Large intestine (tissue), 12 donors: Measurements from ENCODE around the gene FBXW11. TPM values are rescaled to one million over a fixed set of nuclear protein-coding genes. Genes with fewer than 3 reads are reported as not detected.

Experiments used
- DNase-seq, 2 donors: peaks; one replicate each; pipeline versions ENCODE4 v3.0.0 to v3.0.0-alpha.2; 2013
- H3K27ac ChIP-seq: one replicate; pipeline ENCODE4 v1.5.1; 2013; ENCODE audit warnings: low read length
- H3K27me3 ChIP-seq: 2 replicates; pipeline ENCODE4 v1.6.1; 2013; ENCODE audit warnings: low read length; ENCODE audit not compliant: control insufficient read depth, insufficient read depth
- H3K36me3 ChIP-seq: 2 replicates; pipeline ENCODE4 v1.6.1; 2013; ENCODE audit warnings: low read length; ENCODE audit not compliant: control insufficient read depth, insufficient read depth
- H3K4me1 ChIP-seq: one replicate; pipeline ENCODE4 v1.6.1; 2013; ENCODE audit warnings: low read length; ENCODE audit not compliant: control insufficient read depth, insufficient read depth
- H3K4me3 ChIP-seq: one replicate; pipeline ENCODE4 v1.5.1; 2013; ENCODE audit warnings: low read length
- H3K9me3 ChIP-seq: one replicate; pipeline ENCODE4 v1.6.1; 2013; ENCODE audit warnings: mild to moderate bottlenecking, low read depth, low read length, moderate library complexity; ENCODE audit not compliant: control insufficient read depth
- WGBS: methylation state at CpG from one replicate; pipeline ENCODE4 v1.1.5; 2013; ENCODE audit warnings: low lambda C conversion rate; ENCODE audit not compliant: insufficient coverage; 5-methylcytosine and 5-hydroxymethylcytosine counted together
- long read RNA-seq, 11 donors: transcript quantifications; one replicate each; lab custom pipeline, GENCODE V29; 2026
- polyA plus RNA-seq: library from polyadenylated mRNA; unstranded; fragments of 120-200 nt; gene quantifications from one replicate; pipeline ENCODE4 v1.2.1, GENCODE V29; 2013

Gene FBXW11
- 40.8 TPM for polyA plus RNA-seq
- long read RNA-seq, donor 1, partial matches to known transcripts: 0 of 3 reads
- long read RNA-seq, donor 1, other reads (novel, unspliced or antisense): 0 of 3 reads
- long read RNA-seq, donor 2, full-length matches to known transcripts: 6 of 6 reads
- long read RNA-seq, donor 2, partial matches to known transcripts: 0 of 6 reads
- long read RNA-seq, donor 2, other reads (novel, unspliced or antisense): 0 of 6 reads
- long read RNA-seq, donor 3, full-length matches to known transcripts: 6 of 6 reads
- long read RNA-seq, donor 3, partial matches to known transcripts: 0 of 6 reads
- long read RNA-seq, donor 3, other reads (novel, unspliced or antisense): 0 of 6 reads
- long read RNA-seq, donor 4: 0 reads
- long read RNA-seq, donor 5, full-length matches to known transcripts: 6 of 6 reads
- long read RNA-seq, donor 5, partial matches to known transcripts: 0 of 6 reads
- long read RNA-seq, donor 5, other reads (novel, unspliced or antisense): 0 of 6 reads
- long read RNA-seq, donor 6, full-length matches to known transcripts: 8 of 8 reads
- long read RNA-seq, donor 6, partial matches to known transcripts: 0 of 8 reads
- long read RNA-seq, donor 6, other reads (novel, unspliced or antisense): 0 of 8 reads
- long read RNA-seq, donor 7, full-length matches to known transcripts: 4 of 4 reads
- long read RNA-seq, donor 7, partial matches to known transcripts: 0 of 4 reads
- long read RNA-seq, donor 7, other reads (novel, unspliced or antisense): 0 of 4 reads
- long read RNA-seq, donor 8, partial matches to known transcripts: 22 of 28 reads
- long read RNA-seq, donor 8, other reads (novel, unspliced or antisense): 0 of 28 reads
- long read RNA-seq, donor 9, transcript FBXW11-203 (12 exons, 2,181 nt): major isoform, 6 of 6 reads
- long read RNA-seq, donor 9, partial matches to known transcripts: 0 of 6 reads
- long read RNA-seq, donor 9, other reads (novel, unspliced or antisense): 0 of 6 reads
- long read RNA-seq, donor 10, full-length matches to known transcripts: 10 of 10 reads
- long read RNA-seq, donor 10, partial matches to known transcripts: 0 of 10 reads
- long read RNA-seq, donor 10, other reads (novel, unspliced or antisense): 0 of 10 reads
- long read RNA-seq, donor 11, partial matches to known transcripts: 11 of 12 reads
- long read RNA-seq, donor 11, other reads (novel, unspliced or antisense): 0 of 12 reads

DNA sequence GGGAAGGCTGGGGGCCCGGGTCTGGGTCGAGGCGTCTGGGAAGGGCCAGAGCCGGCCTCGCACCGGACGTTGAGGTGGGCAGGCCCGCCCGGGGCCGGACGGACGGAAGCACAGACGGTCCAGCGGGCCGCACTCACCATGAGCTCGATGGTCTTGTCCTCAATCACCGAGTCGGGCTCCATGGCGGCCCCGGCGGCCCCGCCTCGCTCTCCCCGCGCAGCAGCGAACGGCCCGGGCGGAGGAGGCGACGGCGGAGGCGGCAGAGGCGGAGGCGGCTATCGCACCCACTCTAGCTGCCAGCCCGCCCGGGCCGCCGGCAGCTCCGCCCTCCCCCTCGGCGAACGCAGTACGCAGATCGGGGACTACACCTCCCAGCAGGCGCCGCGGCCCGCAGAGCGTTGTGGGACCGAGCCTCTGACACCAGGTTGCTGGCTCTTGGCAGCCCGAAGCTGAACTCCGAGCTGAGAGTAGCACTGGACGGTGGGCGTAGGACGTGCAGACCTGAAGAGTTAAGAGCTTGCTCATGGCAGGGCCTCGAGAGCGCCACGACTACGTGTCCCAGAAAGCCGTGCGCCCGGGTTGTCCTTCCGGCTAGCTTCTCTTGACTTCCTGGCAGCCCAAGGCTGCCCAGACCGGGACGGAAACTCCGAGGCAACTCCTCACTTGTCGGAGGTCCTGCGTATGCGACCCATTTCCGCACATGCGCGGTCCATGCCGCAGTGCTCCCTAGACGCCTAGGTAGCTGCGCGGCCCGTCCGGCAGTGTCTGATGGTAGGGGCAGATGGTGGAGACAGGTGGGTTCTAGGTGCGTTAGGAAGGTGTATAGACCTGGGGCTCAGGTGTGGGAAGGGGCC, at the start of gene FBXW11:
FBXW11 (minus strand) TSS at position 318 of the 854 bp plus-strand sequence; CDS start at position 182, 136 bp downstream.
- H3K4me3 ChIP-seq: peak within 1 kb of the TSS; percentile 59
- H3K36me3 ChIP-seq: no peaks in the 10 kb centered on the region
- peak within 1 kb of the TSS; percentile 94 for H3K27ac ChIP-seq
- WGBS: no CpG with 5 or more reads among the region's 81 CpGs
- H3K27me3 ChIP-seq: no peaks in the 10 kb centered on the region
- no peaks in the 10 kb centered on the region for H3K9me3 ChIP-seq
- peak; percentile 99 for DNase-seq
- H3K4me1 ChIP-seq: peaks cover 14% of the 10 kb centered on the region

DNA sequence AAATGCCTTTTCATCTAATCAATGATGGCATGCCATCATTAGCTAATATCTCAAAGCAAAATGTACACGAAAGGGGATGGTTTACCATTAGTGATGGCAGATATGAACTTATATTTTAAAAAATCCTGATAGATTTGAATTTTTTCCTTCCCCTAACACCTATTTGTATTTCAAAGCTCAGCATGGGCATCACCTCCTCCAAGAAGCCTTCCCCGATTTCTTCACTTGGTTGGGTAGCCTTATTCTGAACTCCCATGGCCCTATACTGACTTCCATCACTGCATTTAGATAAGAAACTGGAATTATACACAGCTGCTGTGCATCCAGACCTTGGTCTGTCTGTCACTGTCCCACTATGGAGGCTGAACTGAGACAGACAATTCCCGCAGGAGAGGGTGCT, 49.6 kb upstream of the FBXW11 start:
- H3K4me3 ChIP-seq: no peak overlapping the region
- DNase-seq: no peak
- H3K27me3 ChIP-seq: no peaks in the 10 kb centered on the region
- 93% methylated on average over 3 of the region's 3 CpGs for WGBS
- no peaks in the 10 kb centered on the region for H3K4me1 ChIP-seq
- H3K36me3 ChIP-seq: peaks cover 34% of the 10 kb centered on the region
- H3K27ac ChIP-seq: no peak overlapping the region
- no peaks in the 10 kb centered on the region for H3K9me3 ChIP-seq

DNA sequence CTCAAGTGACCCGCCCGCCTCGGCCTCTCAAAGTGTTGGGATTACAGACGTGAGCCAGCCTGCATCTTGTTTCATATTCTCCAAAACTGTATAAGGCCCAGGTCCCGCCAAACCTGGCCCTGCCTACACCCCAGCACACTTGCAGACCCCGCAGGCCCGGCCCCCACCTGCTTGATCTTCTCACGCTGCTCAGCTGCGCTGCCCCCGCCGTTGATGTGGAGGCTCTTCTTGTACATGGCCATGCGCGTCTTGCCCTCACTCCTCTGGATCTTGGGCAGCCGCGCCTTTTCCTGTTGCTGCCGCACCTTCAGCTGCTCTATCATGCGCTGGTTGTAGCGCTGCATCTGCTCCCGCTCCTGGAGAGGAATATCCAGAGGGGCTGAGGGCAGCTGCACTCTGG, 49.0 kb upstream of the FBXW11 start:
- no peaks in the 10 kb centered on the region for H3K9me3 ChIP-seq
- H3K27me3 ChIP-seq: no peaks in the 10 kb centered on the region
- H3K4me3 ChIP-seq: no peak overlapping the region
- H3K27ac ChIP-seq: no peak overlapping the region
- no CpG with 5 or more reads among the region's 19 CpGs for WGBS
- no peaks in the 10 kb centered on the region for H3K4me1 ChIP-seq
- DNase-seq: no peak
- H3K36me3 ChIP-seq: peaks cover 29% of the 10 kb centered on the region

DNA sequence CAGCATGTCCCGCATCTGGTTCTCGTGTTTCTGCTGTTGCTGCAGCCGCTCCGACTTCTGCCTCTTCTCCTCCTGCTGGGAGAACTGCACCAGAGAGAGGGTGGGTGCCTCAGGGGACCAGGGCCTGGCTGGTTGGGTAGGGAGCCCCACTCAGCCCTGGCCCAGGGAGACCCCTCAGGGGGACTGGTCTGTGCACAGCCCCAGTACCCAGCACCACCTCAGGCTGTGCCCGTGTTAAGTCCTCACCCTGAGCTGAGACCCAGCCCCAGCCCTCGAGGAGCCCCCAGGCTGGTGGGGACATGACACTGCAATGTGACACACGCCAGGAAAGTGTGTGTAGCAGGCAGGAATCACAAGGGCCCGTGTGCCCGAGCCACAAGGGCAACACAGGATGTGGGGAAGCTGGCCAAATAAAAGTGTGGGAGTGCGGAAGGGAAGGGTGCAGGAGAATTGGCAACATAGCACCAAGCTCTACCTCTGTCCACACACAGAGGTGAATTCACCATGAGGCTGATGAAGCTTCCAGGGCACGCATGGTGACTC, 48.2 kb upstream of the FBXW11 start:
- Histone ChIP-seq H3K4me1 (no peaks in the 10 kb centered on the region), H3K36me3 (peaks cover 25% of the 10 kb centered on the region), H3K27me3 (no peaks in the 10 kb centered on the region), H3K4me3 (no peak overlapping the region), H3K27ac (no peak overlapping the region), H3K9me3 (no peaks in the 10 kb centered on the region)
- no peak for DNase-seq
- WGBS: no CpG with 5 or more reads among the region's 11 CpGs

DNA sequence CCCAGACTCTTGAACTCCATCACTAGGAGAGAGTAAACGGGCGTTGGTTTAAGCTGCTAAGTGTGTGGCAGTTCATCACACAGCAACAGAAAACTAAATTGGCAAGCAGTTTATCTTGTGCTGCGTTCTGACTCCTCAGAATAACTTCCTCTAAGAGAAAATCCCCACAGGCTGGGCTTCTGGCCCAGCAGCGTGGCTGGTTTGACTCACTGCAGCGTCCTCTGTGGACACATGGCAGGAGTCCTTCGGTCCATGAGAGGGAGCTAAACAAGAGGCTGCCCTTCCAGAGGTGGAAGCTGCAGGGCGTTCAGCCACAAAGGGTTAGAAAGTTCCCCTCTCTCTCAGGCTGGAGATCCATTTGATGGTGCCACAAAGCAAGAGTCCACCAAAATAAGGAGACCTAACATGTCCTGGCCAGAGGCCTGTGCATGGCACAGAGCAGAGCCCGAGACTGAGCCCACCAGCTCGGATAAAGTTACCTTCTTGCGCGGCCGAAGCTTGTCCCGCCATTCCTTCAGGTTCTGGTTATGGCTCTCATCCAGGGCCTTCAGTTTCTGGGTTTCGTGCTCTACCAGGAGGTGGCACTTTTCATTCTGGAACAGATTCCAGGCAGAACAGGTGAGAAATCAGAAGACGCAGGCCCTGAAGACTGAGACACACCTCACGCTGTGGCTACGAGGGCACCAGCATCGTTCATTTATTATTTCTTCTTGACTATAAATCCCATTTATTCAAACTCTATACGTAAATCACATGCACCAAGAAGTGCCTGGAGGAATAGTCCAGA, 46.2 kb upstream of the FBXW11 start:
- no peaks in the 10 kb centered on the region for H3K27me3 ChIP-seq
- H3K27ac ChIP-seq: no peak overlapping the region
- H3K4me1 ChIP-seq: no peaks in the 10 kb centered on the region
- peaks cover 30% of the 10 kb centered on the region for H3K36me3 ChIP-seq
- no peak for DNase-seq
- no peaks in the 10 kb centered on the region for H3K9me3 ChIP-seq
- H3K4me3 ChIP-seq: no peak overlapping the region
- WGBS: no CpG with 5 or more reads among the region's 19 CpGs

DNA sequence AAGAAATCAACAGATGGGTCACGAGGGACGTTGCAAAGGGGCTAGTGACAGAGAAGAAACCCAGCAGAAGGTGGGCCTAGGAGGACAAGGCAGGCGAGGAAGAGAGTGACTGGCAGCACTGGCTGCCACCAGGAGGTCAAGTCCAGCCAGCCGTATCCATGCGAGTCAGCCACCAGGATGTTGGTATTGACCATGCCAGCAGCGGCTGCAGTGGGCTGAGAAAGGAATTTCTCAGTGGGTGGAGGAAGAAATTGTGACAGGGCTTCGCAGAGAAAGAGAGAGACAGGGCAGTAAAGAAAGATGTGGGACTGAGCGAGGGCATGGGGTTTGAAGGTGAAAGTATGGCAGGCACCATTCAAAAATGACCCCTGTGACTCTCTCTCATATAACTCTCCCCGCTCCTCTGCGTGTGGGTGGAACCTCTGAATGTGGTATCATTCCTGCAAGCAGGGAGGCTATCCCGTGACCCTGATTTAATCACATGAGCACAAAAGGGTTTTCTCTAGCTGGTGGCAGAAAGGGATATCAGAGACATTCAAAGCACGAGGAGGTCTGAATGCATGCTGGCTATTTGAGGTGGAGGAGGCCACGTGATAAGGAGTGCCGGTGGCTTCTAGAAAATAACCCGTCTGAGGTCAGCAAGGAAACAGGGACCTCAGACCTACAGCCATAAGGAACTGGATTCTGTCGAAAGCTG, 45.4 kb upstream of the FBXW11 start:
- H3K4me3 ChIP-seq: no peak overlapping the region
- DNase-seq: no peak
- no peaks in the 10 kb centered on the region for H3K9me3 ChIP-seq
- H3K27me3 ChIP-seq: no peaks in the 10 kb centered on the region
- 65% methylated on average over 2 of the region's 16 CpGs for WGBS
- peaks cover 26% of the 10 kb centered on the region for H3K36me3 ChIP-seq
- no peaks in the 10 kb centered on the region for H3K4me1 ChIP-seq
- no peak overlapping the region for H3K27ac ChIP-seq

DNA sequence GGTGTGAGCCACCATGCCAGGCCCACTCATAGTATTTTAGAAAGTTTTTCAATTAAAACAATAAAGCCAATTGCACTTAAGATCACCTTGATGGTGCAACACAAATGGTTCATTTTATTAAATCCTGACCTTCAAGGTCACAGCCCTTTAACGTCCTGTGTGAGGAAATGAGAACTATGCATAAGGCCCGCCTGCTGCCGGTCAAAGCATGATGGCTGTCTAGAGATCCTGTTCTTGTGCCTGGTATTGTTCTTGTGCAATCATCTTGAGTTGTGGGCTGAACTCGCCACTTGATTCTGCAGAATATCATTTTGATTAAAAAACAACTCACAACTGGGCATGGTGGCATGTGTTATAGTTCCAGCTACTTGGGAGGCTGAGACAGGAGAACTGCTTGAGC, 43.6 kb upstream of the FBXW11 start:
- H3K4me3 ChIP-seq: no peak overlapping the region
- no peak for DNase-seq
- H3K36me3 ChIP-seq: peaks cover 25% of the 10 kb centered on the region

DNA sequence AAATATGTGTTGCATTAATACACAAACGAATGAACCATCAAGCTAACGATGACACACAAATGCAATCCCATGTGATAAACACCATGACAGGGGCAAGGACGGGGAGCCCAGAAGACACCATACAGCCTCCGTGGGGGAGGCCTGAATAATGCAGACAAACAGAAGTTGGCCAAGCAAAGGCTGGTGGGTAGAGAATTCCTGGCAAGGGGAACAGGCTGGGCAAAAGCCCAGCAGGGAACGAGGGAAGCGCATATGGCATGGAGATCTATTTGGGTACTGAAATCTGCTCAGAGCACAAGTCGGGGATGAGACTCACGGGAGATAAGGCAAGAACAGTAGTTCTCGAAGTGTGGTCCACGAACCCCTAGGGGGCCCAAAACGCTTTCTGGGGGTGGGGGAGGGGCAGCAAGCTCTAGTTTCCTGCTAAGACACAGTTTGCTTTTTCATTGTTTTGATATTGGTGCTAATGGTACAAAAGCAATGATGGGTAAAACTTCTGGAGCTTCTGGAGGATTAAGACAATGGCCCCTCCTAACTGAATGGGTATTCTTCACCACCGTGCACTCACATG, 42.9 kb upstream of the FBXW11 start:
- no peaks in the 10 kb centered on the region for H3K27me3 ChIP-seq
- H3K4me1 ChIP-seq: no peaks in the 10 kb centered on the region
- no peak overlapping the region for H3K4me3 ChIP-seq
- H3K36me3 ChIP-seq: peaks cover 24% of the 10 kb centered on the region
- no peaks in the 10 kb centered on the region for H3K9me3 ChIP-seq
- no peak overlapping the region for H3K27ac ChIP-seq
- DNase-seq: no peak
- WGBS: 100% methylated on average over 1 of the region's 12 CpGs

More for the DNA sequence above, 43.6 kb upstream of the FBXW11 start:
- no peaks in the 10 kb centered on the region for H3K27me3 ChIP-seq
- no peaks in the 10 kb centered on the region for H3K9me3 ChIP-seq
- 100% methylated on average over 1 of the region's 4 CpGs for WGBS
- H3K27ac ChIP-seq: no peak overlapping the region
- no peaks in the 10 kb centered on the region for H3K4me1 ChIP-seq
